GM12864 (cell line): ENCODE results near the gene PKDREJ.

Experiments
- DNase-seq: peaks from one replicate; pipeline ENCODE4 v3.0.0-alpha.2; 2011; ENCODE audit warnings: low read depth
- H3K4me3 ChIP-seq: 2 replicates; pipeline ENCODE4 v1.5.1; 2011; ENCODE audit warnings: mild to moderate bottlenecking, low read depth, low read length, control low read depth
- TF ChIP-seq, protein P1 (sequence below): IDR thresholded peaks from 2 replicates; pipeline ENCODE4 v1.5.1; 2011; ENCODE audit warnings: low read depth, mild to moderate bottlenecking, moderate library complexity, low read length, control low read depth, inconsistent platforms; ENCODE audit errors: missing control alignments

Gene PKDREJ

DNA sequence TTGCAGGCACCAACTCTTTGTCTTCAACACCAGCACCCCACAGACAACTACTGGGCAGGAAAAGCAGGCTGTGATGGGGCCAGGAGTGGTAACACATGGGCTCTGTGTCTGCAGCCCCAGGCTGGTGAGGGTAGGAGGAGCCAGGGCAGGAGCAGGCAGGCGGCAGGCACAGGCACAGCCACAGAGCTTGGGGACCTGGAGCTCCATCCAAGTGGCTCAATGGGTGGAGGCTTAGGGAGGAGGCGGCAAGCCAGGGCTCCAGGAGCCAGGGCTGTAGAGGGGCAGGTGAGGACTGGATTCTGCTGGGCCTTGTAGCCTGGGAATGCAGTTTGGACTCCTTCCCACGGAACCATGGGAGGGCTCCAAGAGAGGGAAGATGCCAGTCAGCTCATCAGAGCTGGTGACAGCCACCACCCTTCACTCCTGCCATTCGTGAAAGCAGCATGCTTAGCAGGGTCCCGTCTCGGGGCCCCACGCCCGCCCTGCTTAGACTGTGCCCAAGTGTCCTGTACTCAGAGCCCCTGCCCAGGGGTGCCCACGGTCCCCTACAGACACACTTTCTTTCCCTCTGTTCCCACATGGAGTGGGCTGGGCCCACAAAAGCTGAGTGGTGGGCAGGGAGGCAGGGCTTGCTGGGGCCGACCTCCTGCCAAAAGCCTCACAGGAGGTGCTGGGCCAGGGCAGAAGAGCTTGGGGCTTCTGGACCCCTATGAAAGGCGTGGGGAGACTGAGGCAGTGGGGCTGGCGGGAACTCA, 17.1 kb upstream of the PKDREJ start:
- DNase-seq, result no peak
- no peak overlapping the region for H3K4me3 ChIP-seq
- TF ChIP-seq, protein P1, sequence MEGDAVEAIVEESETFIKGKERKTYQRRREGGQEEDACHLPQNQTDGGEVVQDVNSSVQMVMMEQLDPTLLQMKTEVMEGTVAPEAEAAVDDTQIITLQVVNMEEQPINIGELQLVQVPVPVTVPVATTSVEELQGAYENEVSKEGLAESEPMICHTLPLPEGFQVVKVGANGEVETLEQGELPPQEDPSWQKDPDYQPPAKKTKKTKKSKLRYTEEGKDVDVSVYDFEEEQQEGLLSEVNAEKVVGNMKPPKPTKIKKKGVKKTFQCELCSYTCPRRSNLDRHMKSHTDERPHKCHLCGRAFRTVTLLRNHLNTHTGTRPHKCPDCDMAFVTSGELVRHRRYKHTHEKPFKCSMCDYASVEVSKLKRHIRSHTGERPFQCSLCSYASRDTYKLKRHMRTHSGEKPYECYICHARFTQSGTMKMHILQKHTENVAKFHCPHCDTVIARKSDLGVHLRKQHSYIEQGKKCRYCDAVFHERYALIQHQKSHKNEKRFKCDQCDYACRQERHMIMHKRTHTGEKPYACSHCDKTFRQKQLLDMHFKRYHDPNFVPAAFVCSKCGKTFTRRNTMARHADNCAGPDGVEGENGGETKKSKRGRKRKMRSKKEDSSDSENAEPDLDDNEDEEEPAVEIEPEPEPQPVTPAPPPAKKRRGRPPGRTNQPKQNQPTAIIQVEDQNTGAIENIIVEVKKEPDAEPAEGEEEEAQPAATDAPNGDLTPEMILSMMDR, result no peak

DNA sequence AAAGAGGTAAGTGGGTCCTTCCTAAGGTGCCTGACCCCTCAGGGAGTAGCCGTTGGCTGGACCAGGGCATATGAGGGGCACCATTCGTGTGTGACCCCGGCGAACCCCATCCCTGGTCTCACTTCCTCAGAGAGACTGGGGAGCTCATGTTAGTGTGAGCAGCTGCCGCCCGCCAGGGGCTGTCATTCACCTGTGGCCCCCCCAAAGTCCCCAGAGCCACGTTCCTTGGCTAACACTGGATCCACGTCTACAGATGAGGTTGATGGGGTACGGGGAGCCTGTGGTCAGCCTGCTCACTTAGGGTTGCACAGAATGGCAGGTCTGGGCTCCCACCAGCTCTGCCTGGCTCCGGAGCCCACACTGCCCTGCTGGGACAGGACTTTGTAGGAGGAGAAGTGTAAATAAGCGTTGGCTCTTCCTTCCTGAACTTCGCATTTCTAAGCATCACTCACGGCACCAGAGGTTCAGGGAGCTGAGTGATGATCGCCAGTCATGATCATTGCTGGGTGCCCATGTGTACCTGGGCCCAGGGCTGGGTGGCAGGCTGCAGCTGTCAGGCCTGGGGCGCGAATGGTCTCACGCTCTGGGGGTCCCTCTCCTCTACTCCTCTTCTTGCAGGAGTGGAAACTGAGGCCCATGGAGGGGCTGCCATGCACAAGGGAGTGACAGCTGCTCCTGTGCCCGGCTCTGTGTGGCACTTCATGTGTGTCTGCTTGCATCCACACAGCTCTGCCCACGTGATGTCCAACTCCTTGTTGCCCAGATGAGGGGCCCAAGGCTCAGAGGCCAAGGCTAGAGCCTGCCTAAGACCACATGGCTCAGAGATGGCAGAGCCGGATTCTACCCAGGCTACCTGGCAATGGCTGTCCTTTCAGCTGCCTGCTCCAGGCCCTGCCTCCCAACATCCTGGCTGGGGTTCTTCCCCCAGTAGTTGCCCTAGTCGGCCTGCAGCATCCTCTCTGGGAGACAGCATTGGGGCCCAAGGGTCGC, 15.8 kb upstream of the PKDREJ start:
- no peak for DNase-seq
- TF ChIP-seq, protein P1, result no peak
- no peak overlapping the region for H3K4me3 ChIP-seq

DNA sequence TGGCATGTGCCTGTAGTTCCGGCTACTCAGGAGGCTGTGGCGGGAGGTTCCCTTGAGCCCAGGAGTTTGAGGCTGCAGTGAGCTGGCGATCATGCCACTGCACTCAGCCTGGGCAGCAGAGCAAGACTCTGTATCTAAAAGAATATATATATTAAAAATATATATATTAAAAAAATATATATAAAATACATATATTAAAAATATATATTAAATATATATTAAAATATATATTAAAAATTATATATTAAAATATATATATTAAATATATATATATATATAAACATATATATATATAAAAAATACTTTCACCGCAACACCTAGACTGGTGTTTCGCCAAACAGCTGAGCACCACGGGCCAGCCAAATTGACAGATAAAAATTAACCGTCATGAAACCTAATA, 13.4 kb upstream of the PKDREJ start:
- TF ChIP-seq, protein P1, result no peak
- H3K4me3 ChIP-seq, result no peak overlapping the region
- no peak for DNase-seq

DNA sequence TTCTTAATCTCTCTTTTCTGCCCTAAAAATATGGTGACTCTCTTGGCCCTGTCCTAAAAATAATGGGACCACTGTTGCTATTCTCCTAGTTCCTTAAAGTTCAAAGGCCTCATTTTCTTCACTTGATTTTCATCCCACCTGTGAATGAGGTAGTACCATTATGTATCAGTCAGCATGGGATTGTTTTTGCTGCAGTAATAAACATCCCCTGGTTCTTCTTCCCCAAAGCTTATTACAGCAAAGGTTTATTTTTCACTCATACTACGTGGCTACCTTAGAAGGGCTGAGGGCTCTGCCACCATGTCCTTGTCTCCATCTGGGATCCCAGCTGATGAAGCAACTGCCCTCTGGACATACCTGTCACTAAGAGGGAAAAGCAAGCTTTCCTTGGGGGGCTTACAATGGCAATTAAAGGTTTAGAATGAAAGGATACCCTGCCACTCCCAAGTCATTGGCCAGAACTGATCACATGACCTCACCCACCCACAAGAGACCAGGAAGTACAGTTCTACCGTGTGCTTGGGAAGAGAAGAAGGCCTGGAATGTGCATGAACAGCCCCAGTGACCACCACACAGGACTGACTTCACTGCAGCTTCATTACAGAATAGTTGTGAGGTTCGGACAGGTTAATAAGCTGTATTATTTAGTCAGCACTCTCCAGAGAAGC, 12.4 kb upstream of the PKDREJ start:
- TF ChIP-seq, protein P1, result no peak
- DNase-seq, result no peak

DNA sequence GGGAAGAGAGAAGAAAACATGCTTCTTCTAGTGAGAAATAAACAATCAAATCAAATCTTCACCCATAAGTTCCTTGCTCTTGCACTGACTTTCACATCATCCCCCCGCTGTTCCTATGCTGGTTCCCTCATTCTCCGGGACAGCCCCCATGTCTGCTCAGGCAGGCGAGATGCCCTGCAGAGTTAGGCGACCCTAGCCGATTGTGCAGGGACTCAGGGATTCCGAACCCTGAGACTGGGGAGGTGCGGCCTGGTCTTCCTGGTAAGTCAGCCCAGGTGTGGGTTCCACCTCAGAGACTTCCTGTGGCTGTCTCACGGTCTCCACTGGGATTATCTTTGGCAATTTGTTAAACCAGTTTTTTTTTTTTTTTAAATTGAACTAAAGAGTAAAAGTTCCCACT, 11.2 kb upstream of the PKDREJ start:
- no peak for DNase-seq
- TF ChIP-seq, protein P1, result no peak
- H3K4me3 ChIP-seq, result no peak overlapping the region

More for the DNA sequence above, 12.4 kb upstream of the PKDREJ start:
- H3K4me3 ChIP-seq, result no peak overlapping the region

DNA sequence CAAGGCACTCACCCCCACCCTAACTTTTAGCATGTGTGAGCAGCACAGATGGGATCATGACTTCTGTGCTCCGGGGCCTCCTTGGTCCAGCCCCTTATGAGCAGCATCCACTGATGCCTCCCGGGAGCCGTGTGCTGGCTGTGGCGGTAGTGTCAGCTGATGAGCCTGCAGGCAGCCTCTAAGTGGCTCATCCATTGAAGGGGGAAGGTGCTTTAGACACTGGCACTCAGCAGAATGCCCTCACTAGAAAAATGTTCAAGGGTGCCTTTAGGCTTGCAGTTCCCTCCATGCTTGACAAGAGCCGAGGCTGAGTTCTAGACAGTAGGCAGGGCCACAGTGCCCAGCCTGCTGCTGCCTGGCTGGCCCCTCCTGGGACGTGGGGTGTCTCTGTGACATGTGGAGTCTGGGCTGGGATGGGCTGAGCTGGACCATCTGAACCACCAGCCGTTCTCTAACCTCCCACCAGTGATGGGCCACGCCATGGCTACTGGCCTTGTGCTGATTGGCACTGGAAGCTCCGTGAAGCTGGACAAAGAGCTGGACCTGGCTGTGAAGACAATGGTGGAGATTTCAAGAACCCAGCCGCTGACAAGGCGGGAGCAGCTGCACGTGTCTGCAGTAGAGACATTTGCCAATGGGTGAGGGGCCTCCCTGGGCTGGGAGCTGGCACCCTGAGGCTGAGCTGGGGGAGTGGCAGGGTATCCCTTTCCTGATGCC, 10.4 kb upstream of the PKDREJ start:
- H3K4me3 ChIP-seq, result no peak overlapping the region
- TF ChIP-seq, protein P1, result no peak
- DNase-seq, result no peak
